HepG2 (cell line): ENCODE data around the gene BRAT1. TPM values are rescaled to one million over a fixed set of nuclear protein-coding genes. Genes with fewer than 3 reads are reported as not detected.

Experiments used
- GFI1 ChIP-seq: sonication (generic); formaldehyde crosslinking; IDR thresholded peaks from 2 replicates; pipeline ENCODE4 v1.5.0; 2020; ENCODE audit warnings: missing genetic modification reagents, mild to moderate bottlenecking, borderline replicate concordance
- HMG20A ChIP-seq: IDR thresholded peaks from 2 replicates; pipeline ENCODE4 v1.6.1; 2016; ENCODE audit warnings: borderline replicate concordance
- RXRB ChIP-seq: IDR thresholded peaks from 2 replicates; pipeline ENCODE4 v1.6.1; 2016; ENCODE audit warnings: borderline replicate concordance, missing genetic modification reagents, missing compliant biosample characterization
- SOX13 ChIP-seq, 3 experiments: fragments of 450-650 bp in 1 of 3; sonication (generic) in 1 of 3; formaldehyde crosslinking in 1 of 3; IDR thresholded peaks in 2 of 3; conservative IDR thresholded peaks in 1 of 3; 2 replicates each; pipeline versions ENCODE4 v1.5.0 to v1.6.1; 2016 to 2020; ENCODE audit warnings: antibody characterized with exemption in 1 of 3, mild to moderate bottlenecking in 1 of 3, missing compliant biosample characterization in 1 of 3, missing genetic modification reagents in 1 of 3, moderate library complexity in 1 of 3
- TCF12 ChIP-seq, 2 experiments: fragments of 450-650 bp in 1 of 2; sonication (generic) in 1 of 2; formaldehyde crosslinking in 1 of 2; IDR thresholded peaks; 2 replicates each; pipeline versions ENCODE4 v1.6.1 to v1.8.0; 2017 to 2022; ENCODE audit warnings: antibody characterized with exemption in 1 of 2, mild to moderate bottlenecking in 1 of 2, missing genetic modification reagents in 1 of 2, moderate library complexity in 1 of 2
- THYN1 ChIP-seq: sonication (generic); formaldehyde crosslinking; IDR thresholded peaks from 2 replicates; pipeline ENCODE4 v1.8.1; 2023; ENCODE audit warnings: low read depth, mild to moderate bottlenecking, moderate library complexity, missing genetic modification reagents, borderline replicate concordance
- ZFP1 ChIP-seq: IDR thresholded peaks from 2 replicates; pipeline ENCODE4 v1.6.1; 2016
- ZNF546 ChIP-seq: sonication (generic); formaldehyde crosslinking; conservative IDR thresholded peaks from 2 replicates; pipeline ENCODE4 v1.8.1; 2023; ENCODE audit warnings: mild to moderate bottlenecking, missing genetic modification reagents
- ZNF660 ChIP-seq: sonication (generic); formaldehyde crosslinking; IDR thresholded peaks from 2 replicates; pipeline ENCODE4 v1.5.1; 2020; ENCODE audit warnings: mild to moderate bottlenecking, low read depth, missing genetic modification reagents, borderline replicate concordance
- ZNF724P ChIP-seq: sonication (generic); formaldehyde crosslinking; IDR thresholded peaks from 2 replicates; pipeline ENCODE4 v1.8.0; 2022; ENCODE audit warnings: missing genetic modification reagents, borderline replicate concordance
- ZNF775 ChIP-seq: sonication (generic); formaldehyde crosslinking; IDR thresholded peaks from 2 replicates; pipeline ENCODE4 v1.4.0; 2020; ENCODE audit warnings: missing genetic modification reagents, mild to moderate bottlenecking, moderate library complexity, borderline replicate concordance
- ZNF83 ChIP-seq: sonication (generic); formaldehyde crosslinking; IDR thresholded peaks from 2 replicates; pipeline ENCODE4 v1.4.0; 2020; ENCODE audit warnings: missing genetic modification reagents, mild to moderate bottlenecking, borderline replicate concordance
- polyA plus RNA-seq, 8 experiments: library from polyadenylated mRNA; depleted of rRNA in 3 of 8; stranded (reverse) in 7 of 8; unstranded in 1 of 8; fragments of >200 nt; fragmentation: Illumina TruSeq in 4 of 8; extraction: Trizol in 4 of 8; gene quantifications; 2 replicates each; pipeline versions ENCODE4 v1.2.1 to v1.2.3, GENCODE V29; 2011 to 2016; ENCODE audit warnings: low read depth in 4 of 8, missing spikeins in 1 of 8, mixed read lengths in 1 of 8; ENCODE audit not compliant: insufficient read depth in 1 of 8
- total RNA-seq, 5 experiments: library from RNA; depleted of rRNA; stranded (reverse); fragments of >200 nt; fragmentation: Illumina TruSeq; extraction: Trizol; gene quantifications; 2 replicates each; pipeline ENCODE4 v1.2.3, GENCODE V29; 2016; ENCODE audit warnings: low read depth in 1 of 5
- TF ChIP-seq, protein P1 (sequence below): IDR thresholded peaks from 2 replicates; pipeline ENCODE4 v1.6.1; 2016
- TF ChIP-seq, protein P2 (sequence below): sonication (generic); formaldehyde crosslinking; IDR thresholded peaks from 2 replicates; pipeline ENCODE4 v1.4.0; 2020; ENCODE audit warnings: missing genetic modification reagents, borderline replicate concordance
- TF ChIP-seq, protein P3 (sequence below): sonication (generic); formaldehyde crosslinking; conservative IDR thresholded peaks from 2 replicates; pipeline ENCODE4 v1.8.0; 2022; ENCODE audit warnings: missing genetic modification reagents
- TF ChIP-seq, protein P4 (sequence below): sonication (generic); formaldehyde crosslinking; IDR thresholded peaks from 2 replicates; pipeline ENCODE4 v1.9.0; 2022; ENCODE audit warnings: missing genetic modification reagents, mild to moderate bottlenecking, borderline replicate concordance
- TF ChIP-seq, protein P5 (sequence below): sonication (generic); formaldehyde crosslinking; IDR thresholded peaks from 2 replicates; pipeline ENCODE4 v1.8.0; 2022; ENCODE audit warnings: missing genetic modification reagents, mild to moderate bottlenecking, borderline replicate concordance
- TF ChIP-seq, protein P6 (sequence below): sonication (generic); formaldehyde crosslinking; IDR thresholded peaks from 2 replicates; pipeline ENCODE4 v1.9.0; 2022; ENCODE audit warnings: low read depth, missing genetic modification reagents

BRAT1 gene
- total and polyA plus RNA-seq, 2 of the 13 experiments (the other 11 are each of a cell fraction or from before 2014, with no cell fraction given) = 10.2 to 20.3 TPM

DNA sequence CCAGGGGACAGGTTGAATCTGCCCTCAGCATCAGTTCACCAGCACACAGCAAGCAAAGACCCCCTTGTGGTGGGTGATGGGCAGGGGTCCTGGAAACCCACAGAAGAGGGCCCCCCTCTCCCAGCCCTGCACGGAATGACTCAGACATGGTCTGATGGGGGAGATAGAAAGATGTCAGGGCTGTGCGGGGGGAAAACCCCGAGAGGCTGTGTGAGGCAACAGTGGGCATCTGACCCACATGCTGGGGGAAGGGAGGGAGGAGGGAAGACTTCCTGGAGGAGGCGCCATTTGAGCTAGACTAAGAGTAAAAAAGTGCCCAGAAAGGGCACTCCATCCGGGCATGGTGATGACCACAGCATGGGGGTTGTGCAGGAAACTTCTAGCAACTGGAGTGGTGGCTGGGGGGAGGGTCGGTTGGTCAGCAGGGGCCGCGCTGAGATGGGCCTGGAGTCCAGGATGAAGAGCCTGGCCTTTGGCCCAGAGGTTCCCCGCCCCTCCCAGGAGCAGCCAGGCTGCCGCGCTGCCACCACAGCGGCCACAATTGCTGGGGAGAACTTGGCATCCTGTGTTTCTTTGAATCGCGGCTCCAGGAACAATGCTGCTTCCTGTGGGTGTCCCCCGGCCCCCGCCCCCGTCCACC, 33.3 kb downstream of the BRAT1 start (continued):
- no peak for TF ChIP-seq RXRB (CRISPR knock-in tag)
- no peak for TF ChIP-seq HMG20A
- no peak for TF ChIP-seq SOX13 (IDR thresholded peaks at IDR 0.05)
- peak in 1 of 2 experiments; percentile 47; a peak in 2 of 4 replicates for TF ChIP-seq SOX13 (CRISPR knock-in tag; conservative IDR thresholded peaks at IDR 0.05 in 1 of 2, IDR thresholded peaks at IDR 0.05 in 1 of 2)
- TF ChIP-seq, protein P1, sequence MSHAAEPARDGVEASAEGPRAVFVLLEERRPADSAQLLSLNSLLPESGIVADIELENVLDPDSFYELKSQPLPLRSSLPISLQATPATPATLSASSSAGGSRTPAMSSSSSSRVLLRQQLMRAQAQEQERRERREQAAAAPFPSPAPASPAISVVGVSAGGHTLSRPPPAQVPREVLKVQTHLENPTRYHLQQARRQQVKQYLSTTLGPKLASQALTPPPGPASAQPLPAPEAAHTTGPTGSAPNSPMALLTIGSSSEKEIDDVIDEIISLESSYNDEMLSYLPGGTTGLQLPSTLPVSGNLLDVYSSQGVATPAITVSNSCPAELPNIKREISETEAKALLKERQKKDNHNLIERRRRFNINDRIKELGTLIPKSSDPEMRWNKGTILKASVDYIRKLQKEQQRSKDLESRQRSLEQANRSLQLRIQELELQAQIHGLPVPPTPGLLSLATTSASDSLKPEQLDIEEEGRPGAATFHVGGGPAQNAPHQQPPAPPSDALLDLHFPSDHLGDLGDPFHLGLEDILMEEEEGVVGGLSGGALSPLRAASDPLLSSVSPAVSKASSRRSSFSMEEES (CRISPR knock-in tag) = no peak
- no peak for TF ChIP-seq ZNF660
- TF ChIP-seq, protein P2, sequence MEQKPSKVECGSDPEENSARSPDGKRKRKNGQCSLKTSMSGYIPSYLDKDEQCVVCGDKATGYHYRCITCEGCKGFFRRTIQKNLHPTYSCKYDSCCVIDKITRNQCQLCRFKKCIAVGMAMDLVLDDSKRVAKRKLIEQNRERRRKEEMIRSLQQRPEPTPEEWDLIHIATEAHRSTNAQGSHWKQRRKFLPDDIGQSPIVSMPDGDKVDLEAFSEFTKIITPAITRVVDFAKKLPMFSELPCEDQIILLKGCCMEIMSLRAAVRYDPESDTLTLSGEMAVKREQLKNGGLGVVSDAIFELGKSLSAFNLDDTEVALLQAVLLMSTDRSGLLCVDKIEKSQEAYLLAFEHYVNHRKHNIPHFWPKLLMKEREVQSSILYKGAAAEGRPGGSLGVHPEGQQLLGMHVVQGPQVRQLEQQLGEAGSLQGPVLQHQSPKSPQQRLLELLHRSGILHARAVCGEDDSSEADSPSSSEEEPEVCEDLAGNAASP (CRISPR knock-in tag) = no peak
- no peak for TF ChIP-seq TCF12 (IDR thresholded peaks at IDR 0.05)
- no peak for TF ChIP-seq TCF12 (CRISPR knock-in tag; IDR thresholded peaks at IDR 0.05)
- TF ChIP-seq, protein P3, sequence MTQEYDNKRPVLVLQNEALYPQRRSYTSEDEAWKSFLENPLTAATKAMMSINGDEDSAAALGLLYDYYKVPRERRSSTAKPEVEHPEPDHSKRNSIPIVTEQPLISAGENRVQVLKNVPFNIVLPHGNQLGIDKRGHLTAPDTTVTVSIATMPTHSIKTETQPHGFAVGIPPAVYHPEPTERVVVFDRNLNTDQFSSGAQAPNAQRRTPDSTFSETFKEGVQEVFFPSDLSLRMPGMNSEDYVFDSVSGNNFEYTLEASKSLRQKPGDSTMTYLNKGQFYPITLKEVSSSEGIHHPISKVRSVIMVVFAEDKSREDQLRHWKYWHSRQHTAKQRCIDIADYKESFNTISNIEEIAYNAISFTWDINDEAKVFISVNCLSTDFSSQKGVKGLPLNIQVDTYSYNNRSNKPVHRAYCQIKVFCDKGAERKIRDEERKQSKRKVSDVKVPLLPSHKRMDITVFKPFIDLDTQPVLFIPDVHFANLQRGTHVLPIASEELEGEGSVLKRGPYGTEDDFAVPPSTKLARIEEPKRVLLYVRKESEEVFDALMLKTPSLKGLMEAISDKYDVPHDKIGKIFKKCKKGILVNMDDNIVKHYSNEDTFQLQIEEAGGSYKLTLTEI (CRISPR knock-in tag) = no peak
- TF ChIP-seq GFI1 (CRISPR knock-in tag) = no peak
- TF ChIP-seq, protein P4, sequence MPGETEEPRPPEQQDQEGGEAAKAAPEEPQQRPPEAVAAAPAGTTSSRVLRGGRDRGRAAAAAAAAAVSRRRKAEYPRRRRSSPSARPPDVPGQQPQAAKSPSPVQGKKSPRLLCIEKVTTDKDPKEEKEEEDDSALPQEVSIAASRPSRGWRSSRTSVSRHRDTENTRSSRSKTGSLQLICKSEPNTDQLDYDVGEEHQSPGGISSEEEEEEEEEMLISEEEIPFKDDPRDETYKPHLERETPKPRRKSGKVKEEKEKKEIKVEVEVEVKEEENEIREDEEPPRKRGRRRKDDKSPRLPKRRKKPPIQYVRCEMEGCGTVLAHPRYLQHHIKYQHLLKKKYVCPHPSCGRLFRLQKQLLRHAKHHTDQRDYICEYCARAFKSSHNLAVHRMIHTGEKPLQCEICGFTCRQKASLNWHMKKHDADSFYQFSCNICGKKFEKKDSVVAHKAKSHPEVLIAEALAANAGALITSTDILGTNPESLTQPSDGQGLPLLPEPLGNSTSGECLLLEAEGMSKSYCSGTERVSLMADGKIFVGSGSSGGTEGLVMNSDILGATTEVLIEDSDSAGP (CRISPR knock-in tag) = peak; percentile 9; the same call in 1 of the 2 replicates
- TF ChIP-seq ZFP1 (CRISPR knock-in tag) = no peak
- TF ChIP-seq ZNF724P (CRISPR knock-in tag) = no peak
- TF ChIP-seq THYN1 (CRISPR knock-in tag) = no peak
- TF ChIP-seq, protein P5, sequence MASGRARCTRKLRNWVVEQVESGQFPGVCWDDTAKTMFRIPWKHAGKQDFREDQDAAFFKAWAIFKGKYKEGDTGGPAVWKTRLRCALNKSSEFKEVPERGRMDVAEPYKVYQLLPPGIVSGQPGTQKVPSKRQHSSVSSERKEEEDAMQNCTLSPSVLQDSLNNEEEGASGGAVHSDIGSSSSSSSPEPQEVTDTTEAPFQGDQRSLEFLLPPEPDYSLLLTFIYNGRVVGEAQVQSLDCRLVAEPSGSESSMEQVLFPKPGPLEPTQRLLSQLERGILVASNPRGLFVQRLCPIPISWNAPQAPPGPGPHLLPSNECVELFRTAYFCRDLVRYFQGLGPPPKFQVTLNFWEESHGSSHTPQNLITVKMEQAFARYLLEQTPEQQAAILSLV (CRISPR knock-in tag) = no peak
- TF ChIP-seq ZNF775 = no peak
- no peak for TF ChIP-seq ZNF546 (CRISPR knock-in tag)
- TF ChIP-seq ZNF83 = no peak
- TF ChIP-seq, protein P6, sequence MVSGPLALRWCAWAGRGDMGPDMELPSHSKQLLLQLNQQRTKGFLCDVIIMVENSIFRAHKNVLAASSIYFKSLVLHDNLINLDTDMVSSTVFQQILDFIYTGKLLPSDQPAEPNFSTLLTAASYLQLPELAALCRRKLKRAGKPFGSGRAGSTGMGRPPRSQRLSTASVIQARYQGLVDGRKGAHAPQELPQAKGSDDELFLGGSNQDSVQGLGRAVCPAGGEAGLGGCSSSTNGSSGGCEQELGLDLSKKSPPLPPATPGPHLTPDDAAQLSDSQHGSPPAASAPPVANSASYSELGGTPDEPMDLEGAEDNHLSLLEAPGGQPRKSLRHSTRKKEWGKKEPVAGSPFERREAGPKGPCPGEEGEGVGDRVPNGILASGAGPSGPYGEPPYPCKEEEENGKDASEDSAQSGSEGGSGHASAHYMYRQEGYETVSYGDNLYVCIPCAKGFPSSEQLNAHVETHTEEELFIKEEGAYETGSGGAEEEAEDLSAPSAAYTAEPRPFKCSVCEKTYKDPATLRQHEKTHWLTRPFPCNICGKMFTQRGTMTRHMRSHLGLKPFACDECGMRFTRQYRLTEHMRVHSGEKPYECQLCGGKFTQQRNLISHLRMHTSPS = no peak
